ENCODE data around the gene ITPR1.
"Not testable (repeated sequence)": the region's sequence is repeated elsewhere in the genome, so short reads cannot be mapped to it uniquely, and the experiment has no call there.

The ITPR1 gene

DNA sequence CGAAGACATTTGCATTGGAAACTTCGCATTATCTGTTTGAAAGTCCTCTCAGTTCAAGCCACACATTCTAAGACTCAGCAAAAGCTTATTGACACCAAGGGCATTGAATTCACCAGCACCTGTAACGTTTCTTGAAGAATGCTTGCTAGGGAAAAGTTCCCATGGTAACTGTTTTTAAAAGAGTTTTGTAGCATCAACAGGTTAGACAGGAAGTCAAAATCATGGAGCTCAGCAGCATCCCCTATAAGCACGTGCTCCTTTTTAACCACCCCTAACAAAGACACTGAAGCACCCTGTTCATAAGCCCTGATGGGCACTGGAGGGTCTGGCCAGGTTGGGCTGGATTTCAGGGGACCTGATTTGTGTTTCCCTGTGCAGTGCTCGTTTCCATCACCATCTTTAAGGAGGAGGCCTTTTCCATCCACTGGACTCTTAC lies 256.4 kb downstream of the ITPR1 start:
- DNase-seq: no peak

DNA sequence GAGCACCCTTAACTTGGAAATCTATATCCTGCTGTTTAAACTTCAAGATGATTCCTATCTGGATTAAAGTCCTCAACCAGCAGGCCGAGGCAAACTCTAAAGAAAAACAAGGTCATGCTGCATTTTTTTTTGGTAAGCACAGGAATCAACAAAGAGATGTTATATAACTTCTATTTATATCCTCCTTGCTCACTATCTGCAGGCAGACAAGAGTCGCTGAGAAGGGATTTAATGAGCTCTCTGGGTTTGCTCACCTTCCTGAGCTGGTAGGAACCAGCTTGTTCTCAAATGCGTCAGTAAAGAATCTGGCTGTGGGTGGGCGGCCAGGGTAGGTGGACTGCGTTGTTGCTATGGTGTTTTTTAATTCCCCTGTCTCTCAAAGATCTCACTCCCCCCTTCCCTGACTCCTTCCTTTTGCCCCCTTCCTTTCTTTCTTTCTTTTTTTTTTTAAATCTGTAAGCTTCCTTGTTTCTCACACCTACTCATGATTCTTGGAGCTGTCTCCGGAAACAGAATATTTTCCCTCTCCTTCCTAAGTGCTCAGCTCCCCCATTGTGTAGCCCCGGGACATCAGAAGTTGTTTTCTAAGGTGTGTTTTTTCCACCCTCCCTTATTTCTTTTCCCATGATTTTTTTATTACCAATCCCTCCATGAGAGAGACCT lies 257.3 kb downstream of the ITPR1 start:
- no peak for DNase-seq

DNA sequence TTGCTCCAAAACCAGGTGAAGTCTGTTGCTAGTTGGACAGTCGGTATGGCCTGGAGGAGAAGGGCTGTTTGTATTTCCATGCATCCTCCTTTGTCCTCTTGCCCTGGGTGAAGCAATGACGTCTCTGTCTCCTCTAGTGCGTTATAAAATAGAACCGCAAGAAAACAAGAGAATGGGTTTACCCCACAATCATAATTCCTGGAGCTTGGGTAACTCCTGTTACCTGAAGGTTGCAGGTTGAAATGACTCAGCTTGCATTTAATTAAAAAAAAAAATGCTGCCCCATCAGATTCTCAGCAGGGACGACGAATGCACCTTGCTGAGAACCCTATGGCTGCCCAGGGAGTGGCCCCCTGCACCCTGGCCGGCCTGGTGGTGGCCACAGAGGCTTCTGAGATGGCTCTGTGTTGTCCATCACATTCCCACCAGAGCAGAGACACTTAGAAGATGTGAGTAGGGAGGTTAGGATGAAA lies 257.9 kb downstream of the ITPR1 start:
- DNase-seq: no peak

GRCh38 chr3:4751502-4752101 lies 258.5 kb downstream of the ITPR1 start:
- DNase-seq: no peak

- DNase-seq: no peak
Observed at GRCh38 chr3:4752201-4753072, 259.3 kb downstream of the ITPR1 start.

- DNase-seq: no peak
Observed at GRCh38 chr3:4753073-4753691, 260.0 kb downstream of the ITPR1 start.

DNA sequence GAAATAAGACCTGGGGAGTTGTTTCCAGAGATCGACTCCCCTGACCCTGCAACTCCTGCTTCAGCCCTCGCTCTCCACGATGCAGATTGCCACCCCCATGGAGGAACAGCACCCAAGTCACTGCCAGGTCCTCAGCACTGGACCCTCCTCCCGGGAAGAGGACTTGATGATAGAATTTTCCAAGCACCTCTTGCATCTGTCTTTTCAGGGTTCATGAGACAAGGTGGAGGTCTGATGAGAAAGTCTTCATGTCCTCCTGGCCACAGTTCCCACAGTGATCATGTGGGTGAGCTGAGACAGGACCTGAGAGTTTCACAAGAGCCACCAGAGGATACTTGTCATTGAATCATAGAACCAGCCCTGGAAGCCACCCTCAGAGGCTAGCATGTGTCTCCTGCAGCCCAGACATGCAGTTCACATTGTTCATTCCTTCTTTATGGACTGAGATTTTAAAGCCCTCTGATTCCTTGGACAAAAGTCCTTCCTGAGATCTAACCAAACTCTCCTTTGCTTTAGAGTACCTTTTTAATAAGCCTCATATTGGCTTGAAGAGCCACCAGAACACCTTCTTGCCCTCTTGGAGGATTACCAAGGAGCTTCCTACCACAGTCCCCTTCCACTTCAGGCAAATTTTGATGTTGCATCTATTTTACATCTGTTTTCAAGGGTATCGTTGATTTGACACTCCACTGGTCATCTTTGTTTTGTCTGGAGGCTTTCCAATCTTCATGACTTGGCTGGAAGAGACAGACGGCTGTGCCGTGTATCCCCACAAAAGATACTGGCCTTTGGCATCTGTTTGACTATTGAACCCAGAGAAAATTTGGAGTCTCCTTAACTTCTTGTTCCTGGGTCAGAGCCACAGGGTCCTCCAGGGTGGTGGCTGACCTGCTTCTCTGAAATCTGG lies 261.3 kb downstream of the ITPR1 start:
- no peak for DNase-seq

GRCh38 chr3:4755566-4755965 lies 262.4 kb downstream of the ITPR1 start:
- DNase-seq: no peak

DNA sequence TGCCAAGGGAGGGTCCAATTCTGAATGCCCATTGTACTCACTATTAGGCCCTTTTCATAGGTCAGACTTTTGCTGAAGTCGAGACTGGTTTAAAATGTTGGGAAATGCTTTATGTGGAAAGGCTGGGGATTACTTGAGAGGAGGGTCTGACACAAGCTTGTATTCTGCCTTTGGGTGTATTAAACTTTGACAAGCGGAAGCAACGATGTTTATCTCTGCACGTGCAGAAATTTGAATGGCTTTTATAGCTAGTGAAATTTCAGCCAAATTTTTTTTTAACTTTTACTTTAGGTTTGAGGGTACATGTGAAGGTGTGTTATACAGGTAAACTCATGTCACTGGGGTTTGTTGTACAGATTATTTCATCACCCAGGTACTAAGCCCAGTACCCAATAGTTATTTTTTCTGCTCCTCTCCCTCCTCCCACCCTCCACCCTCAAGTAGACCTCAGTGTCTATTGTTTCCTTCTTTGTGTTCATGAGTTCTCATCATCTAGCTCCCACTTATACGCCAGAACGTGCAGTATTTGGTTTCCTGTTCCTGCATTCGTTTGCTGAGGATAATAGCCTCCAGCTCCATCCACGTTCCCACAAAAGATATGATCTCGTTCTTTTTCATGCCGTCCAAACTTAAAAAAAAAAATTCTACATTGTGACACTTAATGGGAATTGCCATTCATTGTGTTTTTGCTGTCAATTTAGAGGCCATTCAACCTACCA lies 263.1 kb downstream of the ITPR1 start:
- no peak for DNase-seq

DNA sequence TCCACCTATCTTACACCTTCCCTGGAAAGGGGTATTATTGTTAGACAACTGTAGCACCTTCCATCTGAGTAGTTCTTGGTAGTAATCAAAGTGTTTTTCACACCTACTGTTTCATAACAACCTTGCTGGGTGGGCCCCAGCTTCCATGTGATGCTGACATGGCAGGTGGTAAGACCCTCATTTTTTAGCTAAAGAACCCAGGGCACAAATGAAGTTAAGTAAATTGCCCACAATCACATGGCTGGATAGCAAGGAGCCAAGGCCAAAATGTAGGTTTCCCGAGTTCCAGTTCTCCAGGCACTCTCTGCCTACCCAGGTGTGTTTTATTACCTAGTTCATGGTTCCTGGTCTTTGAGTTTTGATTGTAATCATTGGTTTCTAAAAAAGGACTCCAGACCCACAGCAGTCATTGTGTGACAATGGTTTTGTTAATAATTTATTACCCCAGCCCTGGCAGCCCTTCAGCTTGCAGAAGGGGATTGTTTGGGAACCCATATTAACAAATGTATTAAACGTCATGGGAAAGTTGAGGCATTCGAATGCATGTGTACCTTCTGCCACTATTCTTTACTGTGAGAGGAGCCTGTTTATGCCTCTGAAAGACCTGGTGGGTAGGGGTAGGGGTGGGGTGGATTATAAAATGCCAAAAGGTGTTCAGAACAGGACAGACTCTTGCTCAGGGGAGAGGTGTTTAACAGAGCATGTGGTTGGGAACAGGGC lies 263.9 kb downstream of the ITPR1 start:
- no peak for DNase-seq

GRCh38 chr3:4757575-4758248 lies 264.6 kb downstream of the ITPR1 start:
- DNase-seq: no peak

DNA sequence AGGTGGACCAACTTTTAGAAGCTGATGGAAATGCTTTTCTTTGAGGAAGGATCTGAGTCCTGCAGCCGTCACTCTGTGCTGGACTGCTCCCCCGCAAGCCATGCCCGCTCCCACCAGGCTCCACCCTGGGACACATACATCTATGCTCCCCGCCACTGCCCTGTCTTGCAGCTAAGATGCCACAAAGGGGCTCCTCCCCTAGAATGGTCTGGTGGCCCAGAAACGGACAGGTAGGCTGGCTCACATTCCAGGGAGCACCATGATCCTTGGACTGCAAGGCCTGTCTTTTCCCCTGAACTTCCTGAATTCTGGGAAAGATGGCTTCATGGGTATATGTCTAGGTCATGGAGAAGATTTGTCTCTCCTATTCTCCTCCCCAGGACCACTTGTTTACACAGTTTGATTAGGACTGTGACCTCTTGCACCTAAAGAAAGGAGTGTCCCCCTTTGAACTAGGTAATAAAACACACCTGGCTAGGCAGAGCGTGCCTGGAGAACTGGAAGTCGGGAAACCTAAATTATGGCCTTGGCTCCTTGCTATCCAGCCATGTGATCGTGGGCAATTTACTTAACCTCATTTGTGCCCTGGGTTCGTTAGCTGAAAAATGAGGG lies 265.2 kb downstream of the ITPR1 start:
- no peak for DNase-seq

GRCh38 chr3:4758957-4759656 lies 266.0 kb downstream of the ITPR1 start:
- DNase-seq: no peak

DNA sequence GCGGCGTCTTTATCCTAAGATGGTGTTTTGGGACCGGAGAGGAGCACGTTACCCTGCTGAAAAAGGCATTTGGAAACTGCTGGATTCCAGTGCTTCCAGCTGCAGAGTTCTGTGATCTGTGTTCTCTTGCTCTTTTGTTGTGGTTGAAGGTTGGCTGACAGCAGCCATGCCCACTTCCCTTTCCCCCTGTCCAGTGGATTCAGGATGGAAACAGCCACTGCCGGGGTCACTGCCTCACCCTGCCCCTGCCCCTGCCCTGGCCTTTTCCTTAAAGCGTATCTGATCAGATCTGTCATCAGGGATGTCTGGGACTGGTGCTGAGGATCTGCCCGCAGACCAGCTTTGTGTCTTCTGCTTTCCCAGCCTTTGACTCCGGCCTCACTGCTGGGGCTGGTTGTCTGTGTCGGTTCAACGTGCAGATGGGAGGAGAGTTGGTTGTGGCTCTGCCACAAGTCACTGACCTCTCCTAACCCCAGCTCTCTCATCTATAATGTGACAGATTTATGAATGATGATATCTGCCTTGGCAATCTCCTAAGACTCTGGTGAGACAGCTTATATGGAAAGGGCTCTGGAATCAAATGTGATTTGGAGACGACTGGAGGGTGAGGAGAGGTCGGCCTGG lies 266.7 kb downstream of the ITPR1 start:
- DNase-seq: no peak

DNA sequence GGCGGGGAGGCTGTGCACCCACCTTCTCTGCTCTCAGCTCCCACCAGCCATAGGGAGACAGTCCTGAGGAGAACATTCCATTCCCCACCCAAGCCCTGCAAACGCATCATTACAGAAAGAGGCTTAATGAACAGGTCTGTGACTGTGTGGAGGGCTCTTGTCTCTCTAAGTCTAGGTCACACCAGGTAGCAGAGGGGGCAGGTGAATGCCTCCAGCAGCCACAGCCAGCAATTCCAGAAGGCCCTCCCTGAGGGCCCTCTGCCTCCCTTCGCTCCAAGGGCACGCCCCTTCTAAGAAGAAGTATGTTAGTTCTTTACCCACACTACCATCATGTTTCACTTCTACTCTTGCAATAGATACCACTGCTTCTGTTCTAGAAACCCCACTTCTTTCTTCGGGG lies 268.6 kb downstream of the ITPR1 start:
- DNase-seq: no peak

DNA sequence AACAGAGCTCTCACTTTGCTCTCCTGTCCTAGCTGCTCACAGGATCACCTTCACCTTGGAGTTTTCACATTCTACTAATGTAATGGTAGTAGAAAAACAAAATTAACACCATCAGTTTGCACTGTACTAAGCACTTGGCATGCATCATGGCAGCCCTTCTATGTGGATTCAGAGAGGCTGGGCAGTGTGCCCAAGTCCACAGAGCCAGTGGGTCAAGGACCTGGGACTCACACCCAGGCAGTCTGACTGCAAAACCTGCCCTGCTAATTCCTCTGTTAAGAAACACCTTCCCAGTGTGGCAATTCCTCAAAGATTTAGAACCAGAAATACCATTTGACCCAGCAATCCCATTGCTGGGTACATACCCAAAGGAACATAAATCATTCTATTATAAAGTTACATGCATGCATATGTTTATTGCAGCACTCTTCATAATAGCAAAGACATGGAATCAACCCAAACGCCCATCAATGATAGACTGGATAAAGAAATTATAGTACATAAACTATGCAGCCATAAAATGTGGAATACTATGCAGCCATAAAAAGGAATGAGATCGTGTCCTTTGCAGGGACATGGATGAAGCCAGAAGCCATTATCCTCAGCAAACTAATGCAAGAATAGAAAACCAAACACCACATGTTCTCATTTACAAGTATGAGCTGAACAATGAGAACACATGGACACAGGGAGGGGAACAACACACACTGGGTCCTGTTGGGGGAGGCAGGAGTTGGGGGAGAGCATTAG lies 269.5 kb downstream of the ITPR1 start:
- not testable (repeated sequence) for DNase-seq

GRCh38 chr3:4763604-4764247 lies 270.6 kb downstream of the ITPR1 start:
- DNase-seq: no peak
